Neural cell (in vitro differentiated cells): Measurements from ENCODE around the gene MRPL3. TPM values are rescaled to one million over a fixed set of nuclear protein-coding genes. Genes with fewer than 3 reads are reported as not detected.

Experiments
- H2AFZ ChIP-seq: fragments of 200-600, 300-800 bp; sonication (generic), shearing (Covaris generic); 2 replicates; pipeline ENCODE4 v1.6.0; 2014; ENCODE audit warnings: low read depth, mild to moderate bottlenecking, antibody characterized with exemption, low read length, moderate library complexity
- H3F3A ChIP-seq: fragments of 200-600 bp; shearing (Covaris generic); 2 replicates; pipeline ENCODE4 v1.6.1; 2016; ENCODE audit warnings: mild to moderate bottlenecking, moderate library complexity, mixed read lengths, antibody characterized with exemption, low read length; ENCODE audit not compliant: insufficient read depth, poor library complexity, severe bottlenecking
- H3K27ac ChIP-seq: fragments of 200-600, 300-800 bp; sonication (generic), shearing (Covaris generic); 2 replicates; pipeline ENCODE4 v1.5.1; 2014; ENCODE audit warnings: mild to moderate bottlenecking, low read length, moderate library complexity
- H3K27me3 ChIP-seq: fragments of 300-800, 200-600 bp; sonication (generic), shearing (Covaris generic); 2 replicates; pipeline ENCODE4 v1.6.0; 2014; ENCODE audit warnings: mild to moderate bottlenecking, low read depth, low read length, moderate library complexity; ENCODE audit not compliant: insufficient read depth
- H3K36me3 ChIP-seq: fragments of 300-800, 200-600 bp; sonication (generic), shearing (Covaris generic); 2 replicates; pipeline ENCODE4 v1.5.1; 2014; ENCODE audit warnings: mild to moderate bottlenecking, antibody characterized with exemption, low read length, moderate library complexity; ENCODE audit not compliant: insufficient read depth
- H3K4me2 ChIP-seq: fragments of 300-800, 200-600 bp; sonication (generic), shearing (Covaris generic); 2 replicates; pipeline ENCODE4 v1.6.0; 2014; ENCODE audit warnings: mild to moderate bottlenecking, low read length
- H3K4me3 ChIP-seq: fragments of 300-800, 200-600 bp; sonication (generic), shearing (Covaris generic); 2 replicates; pipeline ENCODE4 v1.5.1; 2014; ENCODE audit warnings: mild to moderate bottlenecking, low read length, moderate library complexity
- H3K79me2 ChIP-seq: fragments of 200-600 bp; shearing (Covaris generic); replicated peaks from 2 replicates; pipeline ENCODE4 v1.6.0; 2014; ENCODE audit warnings: mild to moderate bottlenecking, low read length, moderate library complexity; ENCODE audit not compliant: insufficient read depth
- H3K9ac ChIP-seq: fragments of 300-800, 200-600 bp; sonication (generic), shearing (Covaris generic); 2 replicates; pipeline ENCODE4 v1.6.1; 2016; ENCODE audit warnings: mild to moderate bottlenecking, low read length, mixed read lengths
- H3K9me2 ChIP-seq: fragments of 200-600 bp; shearing (Covaris generic); 2 replicates; pipeline ENCODE4 v1.6.1; 2016; ENCODE audit warnings: mild to moderate bottlenecking, low read length, mixed read lengths; ENCODE audit not compliant: insufficient read depth
- H3K9me3 ChIP-seq: fragments of 200-600, 300-800 bp; sonication (generic), shearing (Covaris generic); 2 replicates; pipeline ENCODE4 v1.6.1; 2016; ENCODE audit warnings: mild to moderate bottlenecking, mixed run types, low read length, moderate library complexity, mixed read lengths
- H4K20me1 ChIP-seq: fragments of 200-600 bp; shearing (Covaris generic); 2 replicates; pipeline ENCODE4 v1.6.1; 2016; ENCODE audit warnings: mild to moderate bottlenecking, mixed run types; ENCODE audit not compliant: insufficient read depth
- EP300 ChIP-seq: fragments of 450-650 bp; conservative IDR thresholded peaks from 2 replicates; pipeline ENCODE4 v1.6.1; 2014; ENCODE audit warnings: antibody characterized with exemption, mild to moderate bottlenecking, moderate library complexity; ENCODE audit not compliant: poor library complexity, severe bottlenecking
- EZH2 ChIP-seq: fragments of 200-600, 300-800 bp; shearing (Covaris generic), sonication (generic); IDR thresholded peaks from 2 replicates; pipeline ENCODE4 v1.6.1; 2014; ENCODE audit warnings: antibody characterized with exemption, low read length, borderline replicate concordance, mild to moderate bottlenecking; ENCODE audit not compliant: insufficient read depth, poor library complexity, severe bottlenecking
- MXI1 ChIP-seq: fragments of 450-650 bp; conservative IDR thresholded peaks from 2 replicates; pipeline ENCODE4 v1.6.1; 2014; ENCODE audit warnings: antibody characterized with exemption, mild to moderate bottlenecking; ENCODE audit not compliant: poor library complexity, severe bottlenecking
- POLR2AphosphoS5 ChIP-seq: IDR thresholded peaks from 2 replicates; pipeline ENCODE4 v1.6.1; 2012
- RAD21 ChIP-seq: fragments of 450-650 bp; conservative IDR thresholded peaks from 2 replicates; pipeline ENCODE4 v1.6.1; 2014; ENCODE audit warnings: antibody characterized with exemption, mild to moderate bottlenecking, moderate library complexity
- SMC3 ChIP-seq: fragments of 450-650 bp; conservative IDR thresholded peaks from 2 replicates; pipeline ENCODE4 v1.6.1; 2014; ENCODE audit warnings: antibody characterized with exemption, mild to moderate bottlenecking, moderate library complexity; ENCODE audit not compliant: poor library complexity
- TAF1 ChIP-seq: IDR thresholded peaks from 2 replicates; pipeline ENCODE4 v1.6.1; 2012; ENCODE audit warnings: low read depth
- polyA plus RNA-seq: library from polyadenylated mRNA; depleted of rRNA; stranded (reverse); fragments of >200 nt; gene quantifications from 2 replicates; pipeline ENCODE4 v1.2.3, GENCODE V29; 2014
- TF ChIP-seq, protein P1 (sequence below): fragments of 450-650 bp; IDR thresholded peaks from 2 replicates; pipeline ENCODE4 v1.5.1; 2014; ENCODE audit warnings: antibody characterized with exemption, mild to moderate bottlenecking, moderate library complexity; ENCODE audit not compliant: poor library complexity, severe bottlenecking
- TF ChIP-seq, protein P2 (sequence below): IDR thresholded peaks from 2 replicates; pipeline ENCODE4 v1.6.1; 2012; ENCODE audit warnings: borderline replicate concordance

The MRPL3 gene
- polyA plus RNA-seq, 1 donor from 2014 or later, result 112 TPM

DNA sequence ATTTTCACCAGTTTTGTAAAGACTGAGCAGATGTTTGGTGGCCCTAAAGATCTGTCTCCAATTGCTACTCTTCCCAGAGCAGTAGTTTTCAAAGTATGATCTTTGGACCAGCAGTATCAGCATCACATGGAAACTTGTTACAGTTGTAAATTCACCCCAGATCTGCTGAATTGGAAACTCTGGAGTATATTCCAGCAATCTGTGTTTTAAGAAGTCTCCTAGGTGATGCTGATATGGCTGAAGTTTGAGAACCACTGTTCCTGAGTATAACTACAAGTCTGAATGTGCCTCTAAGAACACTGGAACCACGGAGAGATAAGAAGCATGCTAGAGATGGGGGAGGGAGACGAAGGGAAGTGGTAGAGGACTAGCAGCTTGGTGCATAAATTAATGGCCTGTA lies 75.5 kb downstream of the MRPL3 start:
- no peaks in the 10 kb centered on the region for H3K27me3 ChIP-seq
- H3F3A ChIP-seq, result no peaks in the 10 kb centered on the region
- TF ChIP-seq EZH2, result no peak
- TF ChIP-seq, protein P1, sequence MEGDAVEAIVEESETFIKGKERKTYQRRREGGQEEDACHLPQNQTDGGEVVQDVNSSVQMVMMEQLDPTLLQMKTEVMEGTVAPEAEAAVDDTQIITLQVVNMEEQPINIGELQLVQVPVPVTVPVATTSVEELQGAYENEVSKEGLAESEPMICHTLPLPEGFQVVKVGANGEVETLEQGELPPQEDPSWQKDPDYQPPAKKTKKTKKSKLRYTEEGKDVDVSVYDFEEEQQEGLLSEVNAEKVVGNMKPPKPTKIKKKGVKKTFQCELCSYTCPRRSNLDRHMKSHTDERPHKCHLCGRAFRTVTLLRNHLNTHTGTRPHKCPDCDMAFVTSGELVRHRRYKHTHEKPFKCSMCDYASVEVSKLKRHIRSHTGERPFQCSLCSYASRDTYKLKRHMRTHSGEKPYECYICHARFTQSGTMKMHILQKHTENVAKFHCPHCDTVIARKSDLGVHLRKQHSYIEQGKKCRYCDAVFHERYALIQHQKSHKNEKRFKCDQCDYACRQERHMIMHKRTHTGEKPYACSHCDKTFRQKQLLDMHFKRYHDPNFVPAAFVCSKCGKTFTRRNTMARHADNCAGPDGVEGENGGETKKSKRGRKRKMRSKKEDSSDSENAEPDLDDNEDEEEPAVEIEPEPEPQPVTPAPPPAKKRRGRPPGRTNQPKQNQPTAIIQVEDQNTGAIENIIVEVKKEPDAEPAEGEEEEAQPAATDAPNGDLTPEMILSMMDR, result no peak
- no peak for TF ChIP-seq RAD21
- TF ChIP-seq TAF1, result no peak
- no peak for TF ChIP-seq MXI1
- TF ChIP-seq POLR2AphosphoS5, result no peak
- no peak for TF ChIP-seq EP300
- TF ChIP-seq, protein P2, sequence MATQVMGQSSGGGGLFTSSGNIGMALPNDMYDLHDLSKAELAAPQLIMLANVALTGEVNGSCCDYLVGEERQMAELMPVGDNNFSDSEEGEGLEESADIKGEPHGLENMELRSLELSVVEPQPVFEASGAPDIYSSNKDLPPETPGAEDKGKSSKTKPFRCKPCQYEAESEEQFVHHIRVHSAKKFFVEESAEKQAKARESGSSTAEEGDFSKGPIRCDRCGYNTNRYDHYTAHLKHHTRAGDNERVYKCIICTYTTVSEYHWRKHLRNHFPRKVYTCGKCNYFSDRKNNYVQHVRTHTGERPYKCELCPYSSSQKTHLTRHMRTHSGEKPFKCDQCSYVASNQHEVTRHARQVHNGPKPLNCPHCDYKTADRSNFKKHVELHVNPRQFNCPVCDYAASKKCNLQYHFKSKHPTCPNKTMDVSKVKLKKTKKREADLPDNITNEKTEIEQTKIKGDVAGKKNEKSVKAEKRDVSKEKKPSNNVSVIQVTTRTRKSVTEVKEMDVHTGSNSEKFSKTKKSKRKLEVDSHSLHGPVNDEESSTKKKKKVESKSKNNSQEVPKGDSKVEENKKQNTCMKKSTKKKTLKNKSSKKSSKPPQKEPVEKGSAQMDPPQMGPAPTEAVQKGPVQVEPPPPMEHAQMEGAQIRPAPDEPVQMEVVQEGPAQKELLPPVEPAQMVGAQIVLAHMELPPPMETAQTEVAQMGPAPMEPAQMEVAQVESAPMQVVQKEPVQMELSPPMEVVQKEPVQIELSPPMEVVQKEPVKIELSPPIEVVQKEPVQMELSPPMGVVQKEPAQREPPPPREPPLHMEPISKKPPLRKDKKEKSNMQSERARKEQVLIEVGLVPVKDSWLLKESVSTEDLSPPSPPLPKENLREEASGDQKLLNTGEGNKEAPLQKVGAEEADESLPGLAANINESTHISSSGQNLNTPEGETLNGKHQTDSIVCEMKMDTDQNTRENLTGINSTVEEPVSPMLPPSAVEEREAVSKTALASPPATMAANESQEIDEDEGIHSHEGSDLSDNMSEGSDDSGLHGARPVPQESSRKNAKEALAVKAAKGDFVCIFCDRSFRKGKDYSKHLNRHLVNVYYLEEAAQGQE, result no peak
- no peak for TF ChIP-seq SMC3
- no peak overlapping the region for H2AFZ ChIP-seq
- no peak overlapping the region for H3K4me3 ChIP-seq
- no peaks in the 10 kb centered on the region for H3K79me2 ChIP-seq
- no peak overlapping the region for H3K4me2 ChIP-seq
- no peak overlapping the region for H3K27ac ChIP-seq
- no peaks in the 10 kb centered on the region for H4K20me1 ChIP-seq
- no peak overlapping the region for H3K9ac ChIP-seq
- H3K36me3 ChIP-seq, result no peaks in the 10 kb centered on the region
- no peaks in the 10 kb centered on the region for H3K9me2 ChIP-seq
- no peaks in the 10 kb centered on the region for H3K9me3 ChIP-seq

DNA sequence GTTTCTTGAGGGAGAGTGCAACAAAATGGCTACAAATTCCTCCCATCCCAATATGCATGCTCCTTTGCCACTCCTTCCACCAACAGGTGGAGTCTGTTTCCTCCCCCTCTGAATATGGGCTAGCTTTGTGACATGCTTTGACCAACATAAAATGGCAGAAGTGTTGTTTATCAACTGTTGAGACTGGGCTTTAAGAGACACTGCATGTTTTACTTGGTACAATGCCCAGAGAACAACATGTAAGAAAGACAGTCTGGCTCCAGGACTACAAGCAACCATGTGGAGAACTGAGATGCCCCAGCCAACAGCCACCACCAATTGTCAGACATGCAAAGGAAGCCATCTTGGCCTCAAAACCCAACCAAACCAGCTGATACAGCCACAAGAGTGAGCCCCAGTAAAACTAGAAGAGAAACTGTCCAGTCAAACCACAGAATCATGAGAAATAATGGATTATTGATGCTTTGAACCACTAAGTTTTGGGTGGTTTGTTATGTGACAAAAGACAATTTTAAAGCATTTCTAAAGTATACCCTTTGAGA lies 80.7 kb downstream of the MRPL3 start:
- Histone ChIP-seq H2AFZ (no peak overlapping the region), H3K4me2 (no peak overlapping the region), H3K36me3 (no peaks in the 10 kb centered on the region), H3K79me2 (no peaks in the 10 kb centered on the region), H3F3A (no peaks in the 10 kb centered on the region), H4K20me1 (no peaks in the 10 kb centered on the region), H3K4me3 (no peak overlapping the region), H3K9me3 (no peaks in the 10 kb centered on the region), H3K27ac (no peak overlapping the region), H3K27me3 (no peaks in the 10 kb centered on the region), H3K9ac (no peak overlapping the region), H3K9me2 (no peaks in the 10 kb centered on the region)
- TF ChIP-seq POLR2AphosphoS5 (no peak), SMC3 (no peak)
- TF ChIP-seq, protein P2, result no peak
